Activated CD4-positive, alpha-beta T cell treated with anti-CD3 and anti-CD28 coated beads, Interleukin-2, Interleukin-6, amounts not matched to agents 100 ng/mL and 50 ng/mL, durations not matched to agents 16 hours and 8 hours (primary cell): Measurements from ENCODE around the gene AUTS2.

ENCODE experiments used
- DNase-seq: peaks from one replicate; pipeline ENCODE4 v3.0.0-alpha.2; 2020

Gene AUTS2

GRCh38 chr7:69956541-69956940 lies 358.3 kb downstream of the AUTS2 start:
- DNase-seq, result no peak

- DNase-seq, result no peak
Observed at GRCh38 chr7:69957661-69958060, 359.4 kb downstream of the AUTS2 start.

GRCh38 chr7:69959789-69960499 lies 361.7 kb downstream of the AUTS2 start:
- no peak for DNase-seq

GRCh38 chr7:69961436-69961835 lies 363.2 kb downstream of the AUTS2 start:
- no peak for DNase-seq

GRCh38 chr7:69962186-69963065 lies 364.2 kb downstream of the AUTS2 start:
- DNase-seq, result no peak

GRCh38 chr7:69963393-69963792 lies 365.1 kb downstream of the AUTS2 start:
- DNase-seq, result no peak

GRCh38 chr7:69966766-69967591 lies 368.7 kb downstream of the AUTS2 start:
- no peak for DNase-seq

- no peak for DNase-seq
Observed at GRCh38 chr7:69967689-69968450, 369.6 kb downstream of the AUTS2 start.

- no peak for DNase-seq
Observed at GRCh38 chr7:69968969-69969556, 370.8 kb downstream of the AUTS2 start.

- DNase-seq, result no peak
Observed at GRCh38 chr7:69981646-69982045, 383.4 kb downstream of the AUTS2 start.

- DNase-seq, result no peak
Observed at GRCh38 chr7:69982197-69982596, 383.9 kb downstream of the AUTS2 start.

- DNase-seq, result no peak
Observed at GRCh38 chr7:69989551-69989950, 391.3 kb downstream of the AUTS2 start.

- no peak for DNase-seq
Observed at GRCh38 chr7:69992938-69993337, 394.7 kb downstream of the AUTS2 start.

- no peak for DNase-seq
Observed at GRCh38 chr7:69994218-69994617, 395.9 kb downstream of the AUTS2 start.

GRCh38 chr7:69994886-69995542 lies 396.7 kb downstream of the AUTS2 start:
- no peak for DNase-seq

- DNase-seq, result no peak
Observed at GRCh38 chr7:69996121-69996520, 397.8 kb downstream of the AUTS2 start.

- no peak for DNase-seq
Observed at GRCh38 chr7:70000737-70001348, 402.6 kb downstream of the AUTS2 start.

GRCh38 chr7:70005480-70005879 lies 407.2 kb downstream of the AUTS2 start:
- DNase-seq, result no peak

- no peak for DNase-seq
Observed at GRCh38 chr7:70005891-70006260, 407.6 kb downstream of the AUTS2 start.

- no peak for DNase-seq
Observed at GRCh38 chr7:70006261-70006920, 408.1 kb downstream of the AUTS2 start.

GRCh38 chr7:70008466-70008865 lies 410.2 kb downstream of the AUTS2 start:
- no peak for DNase-seq
